COLO668 (cell line): Measurements from ENCODE around the gene LCE5A.
A peak's percentile ranks its signal among the peaks of the same experiment; 100 is the strongest.
"Not testable (repeated sequence)": the region's sequence is repeated elsewhere in the genome, so short reads cannot be mapped to it uniquely, and the experiment has no call there.

Experiments used
- DNase-seq: peaks from one replicate; lab custom pipeline; 2025; ENCODE audit not compliant: unreplicated experiment; lab: John Stamatoyannopoulos, UW

The LCE5A gene

GRCh38 chr1:152515434-152515783 lies 4.8 kb downstream of the LCE5A start:
- DNase-seq: no peak

GRCh38 chr1:152516082-152516481 lies 5.5 kb downstream of the LCE5A start:
- DNase-seq: no peak

DNA sequence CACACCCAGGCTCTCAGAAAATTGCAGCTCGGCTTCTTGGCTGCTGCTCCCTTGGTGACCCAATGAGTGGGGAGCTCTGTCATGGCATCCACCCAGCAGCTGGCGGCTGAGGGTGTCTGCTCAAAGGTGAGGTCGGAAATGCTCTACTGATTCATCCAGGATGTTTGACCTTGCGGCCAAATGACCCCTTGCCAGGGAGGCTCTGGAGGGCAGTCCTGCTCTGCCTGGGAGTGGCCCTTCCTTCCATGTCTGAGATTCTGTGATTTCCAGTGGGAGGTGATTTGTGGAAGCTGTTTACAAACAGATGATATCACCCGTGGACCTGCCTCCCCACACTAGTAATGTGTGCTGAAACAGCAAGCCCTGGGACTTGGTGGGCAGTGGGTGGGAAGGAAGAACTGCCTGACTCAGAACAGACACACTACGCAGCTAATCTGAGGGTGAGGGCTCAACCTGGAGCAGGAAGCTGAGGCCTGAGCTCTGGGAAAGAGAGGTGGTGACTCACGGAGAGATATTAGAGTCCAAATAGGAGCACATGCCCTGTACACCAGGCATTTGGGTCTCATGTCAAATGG lies 6.7 kb downstream of the LCE5A start:
- DNase-seq: no peak

- DNase-seq: no peak
Measured at GRCh38 chr1:152519851-152520250, 9.2 kb downstream of the LCE5A start.

DNA sequence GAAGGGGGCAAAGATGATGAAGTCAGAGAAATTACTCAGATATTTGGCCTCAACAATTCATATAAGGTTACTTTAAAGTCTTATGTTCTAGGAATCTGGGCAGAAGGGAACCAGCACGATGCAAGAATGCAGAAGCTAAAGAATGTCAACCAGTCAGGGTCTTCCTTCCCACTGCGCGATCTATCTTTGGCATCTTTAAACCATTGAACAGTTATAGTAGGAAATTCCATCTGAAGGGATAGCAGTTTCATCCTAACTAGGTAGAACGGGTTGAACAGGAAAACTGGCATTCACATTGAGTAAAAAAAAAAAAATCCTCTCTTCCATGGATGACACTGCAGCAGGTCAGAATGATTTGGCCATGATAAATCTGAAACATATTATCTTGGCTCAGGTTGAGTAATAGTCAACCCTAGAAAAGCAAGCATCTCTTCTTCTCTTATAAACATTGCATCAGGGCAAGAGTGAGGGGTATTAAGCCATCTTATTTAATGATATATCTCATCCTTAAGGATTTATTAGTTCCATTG lies 10.0 kb downstream of the LCE5A start:
- DNase-seq: no peak

- DNase-seq: no peak
Measured at GRCh38 chr1:152525080-152525641, 14.6 kb downstream of the LCE5A start.

DNA sequence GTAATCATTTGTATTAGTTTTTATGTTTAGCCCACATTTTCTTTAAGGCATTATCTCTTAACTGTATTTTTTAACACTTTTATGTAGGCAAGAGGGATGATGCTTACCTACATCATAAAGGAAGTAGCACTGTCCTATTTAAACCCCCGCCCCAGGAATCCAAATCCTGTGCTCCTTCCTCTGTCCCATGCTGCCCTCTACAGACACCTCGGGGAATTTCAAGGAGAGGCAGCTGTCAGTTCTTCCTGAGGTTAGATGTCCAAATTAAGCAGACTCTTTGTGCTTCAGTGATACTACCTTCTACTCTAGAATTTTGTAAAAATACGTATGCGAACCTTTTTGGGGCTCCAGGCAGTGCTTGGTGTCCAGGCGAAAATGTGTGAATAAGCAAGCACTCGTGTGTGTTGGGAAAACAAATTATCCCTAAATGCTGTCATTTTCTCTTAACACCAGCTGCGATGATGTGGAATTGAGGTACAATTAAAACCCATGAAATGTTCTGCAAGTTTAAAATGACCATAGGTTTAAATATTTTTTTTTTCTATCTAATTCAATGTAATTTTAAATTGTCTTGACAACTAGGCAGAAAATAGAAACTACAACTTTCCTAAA lies 22.8 kb downstream of the LCE5A start:
- DNase-seq: peak; percentile 19

DNA sequence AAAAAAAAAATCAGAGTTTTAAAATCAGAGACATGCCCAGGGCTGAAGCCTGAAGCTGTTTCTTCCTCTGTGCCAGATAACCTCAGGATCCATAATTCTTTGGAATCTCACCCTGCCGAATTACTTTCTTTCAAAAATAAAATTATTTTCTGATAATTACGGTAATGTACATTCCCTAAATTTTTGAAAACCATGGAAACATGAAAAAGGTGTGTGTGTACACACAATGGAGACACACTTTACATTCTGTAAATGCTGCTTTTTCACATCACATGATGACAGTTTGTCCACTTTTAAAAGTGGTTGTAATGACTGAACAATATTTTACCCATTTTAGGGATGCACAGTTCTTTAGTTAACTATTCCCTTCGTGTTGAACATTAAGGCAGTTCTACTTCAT lies 25.2 kb downstream of the LCE5A start:
- DNase-seq: no peak

DNA sequence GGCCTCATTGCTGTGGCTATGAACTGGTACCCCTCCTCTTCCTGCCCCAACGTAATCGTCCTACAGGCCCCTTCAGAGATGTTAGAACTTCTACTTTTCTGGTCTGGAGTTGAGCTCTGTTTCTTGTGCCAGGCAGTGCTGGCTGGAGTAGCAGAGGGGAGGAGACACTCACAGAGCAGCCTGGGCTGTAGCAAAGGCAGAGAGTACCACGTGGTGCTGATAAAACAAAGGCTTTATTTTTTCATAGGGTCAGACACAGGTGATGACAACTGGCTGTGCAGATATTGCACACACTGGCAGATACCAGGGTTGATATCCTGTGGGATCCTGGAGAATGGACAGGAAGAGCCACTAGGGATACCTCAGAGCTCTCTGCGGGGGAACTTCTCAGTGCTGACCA lies 26.9 kb downstream of the LCE5A start:
- DNase-seq: no peak

- no peak for DNase-seq
Measured at GRCh38 chr1:152539901-152540300, 29.3 kb downstream of the LCE5A start.

DNA sequence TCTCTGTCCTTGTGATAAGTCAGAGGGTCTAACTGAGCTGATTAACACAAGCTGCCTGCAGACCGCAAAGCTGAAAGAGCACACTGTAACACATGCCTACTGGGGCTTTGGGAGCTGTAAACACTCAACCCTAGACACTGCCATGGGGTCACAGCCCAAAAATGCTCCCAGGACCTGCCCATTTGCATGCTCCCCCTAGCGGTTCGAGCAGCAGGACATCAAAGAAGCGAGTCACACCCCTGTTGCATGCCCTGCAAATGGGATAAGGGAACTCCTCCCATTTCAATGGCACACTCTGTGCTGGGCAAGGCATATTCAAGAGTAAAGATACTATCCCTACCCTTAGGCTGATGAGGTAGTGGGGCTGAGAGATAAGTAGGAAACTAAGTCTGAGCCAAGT lies 33.2 kb downstream of the LCE5A start:
- DNase-seq: no peak

DNA sequence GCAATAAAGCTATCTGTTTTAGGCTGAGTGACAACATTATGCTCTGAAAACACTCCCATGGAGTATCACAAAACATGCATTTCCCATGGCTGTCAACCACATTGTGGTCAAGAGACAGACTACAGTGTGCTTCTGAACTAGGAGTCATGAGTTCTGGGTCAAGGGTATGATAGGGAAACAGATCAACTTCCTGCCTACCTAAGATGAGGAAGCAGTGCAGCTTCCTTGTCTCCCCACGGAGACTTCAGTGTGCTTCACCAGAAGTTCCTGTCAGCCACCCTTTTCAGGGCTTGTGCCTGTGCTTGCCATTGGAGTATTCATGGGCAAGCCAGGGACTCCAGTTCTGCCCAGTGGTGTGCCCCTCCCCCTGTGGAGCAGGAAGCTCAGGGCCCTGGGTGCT lies 36.1 kb downstream of the LCE5A start:
- DNase-seq: no peak

GRCh38 chr1:152548358-152548757 lies 37.8 kb downstream of the LCE5A start:
- DNase-seq: not testable (repeated sequence)
